Measurements from ENCODE around the gene ATPAF2. TPM values are rescaled to one million over a fixed set of nuclear protein-coding genes. Genes with fewer than 3 reads are reported as not detected.

The ATPAF2 gene
- total RNA-seq, 1 experiment from 2014 or later, result 84.5 TPM

- in situ Hi-C loops (cut with HindIII; ENCODE audit: low sequenced_read_pairs), result no loop called here
- DNase-seq (ENCODE audit: low spot score), result peak; percentile 100
These were observed 66.6 kb downstream of the ATPAF2 start, which contains the start of the genes DRC3 and TOM1L2 for GRCh38 chr17:17972126-17972951. DRC3 (plus strand) TSS chr17:17972862; CDS start chr17:17977599, 4,737 bp downstream. TOM1L2 (minus strand) TSS chr17:17972400; CDS start chr17:17972313, 87 bp downstream.

DNA sequence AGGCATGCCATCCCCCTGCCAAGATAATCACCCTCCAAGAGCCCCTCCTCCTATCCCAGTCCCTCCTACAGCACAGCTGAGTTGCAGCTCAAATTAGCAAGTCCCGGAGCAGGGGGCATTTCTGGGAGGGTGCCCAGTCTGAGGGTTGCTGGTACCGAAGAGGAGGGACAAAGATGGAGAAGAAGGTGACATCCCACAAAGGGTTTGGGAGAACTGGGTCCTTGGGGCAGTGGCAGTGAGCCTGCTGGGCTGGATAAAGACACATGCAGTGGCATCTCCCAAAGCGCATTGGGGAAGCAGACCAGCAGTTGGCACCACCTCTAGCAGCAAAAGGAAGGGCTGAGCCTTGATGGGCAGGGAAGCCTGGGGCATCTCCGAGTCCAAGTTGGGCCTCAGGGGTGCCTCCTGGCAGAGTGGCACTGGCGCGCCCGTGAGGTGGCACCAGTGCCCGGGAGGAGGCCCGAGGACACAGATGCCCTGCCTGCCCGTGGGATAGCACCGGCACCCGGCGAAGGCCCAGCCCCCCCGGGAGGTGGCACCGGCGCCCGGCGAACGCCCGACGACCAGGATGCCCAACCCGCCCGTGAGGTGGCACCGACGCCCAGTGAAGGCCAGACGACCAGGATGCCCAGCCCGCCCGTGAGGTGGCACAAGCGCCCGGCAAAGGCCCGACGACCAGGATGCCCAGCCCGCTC lies 67.4 kb downstream of the ATPAF2 start:
- no peak for DNase-seq (ENCODE audit: low spot score)
- in situ Hi-C loops (cut with HindIII; ENCODE audit: low sequenced_read_pairs), result no loop called here

GRCh38 chr17:17970699-17971430 lies 68.1 kb downstream of the ATPAF2 start:
- DNase-seq (ENCODE audit: low spot score), result no peak
- in situ Hi-C loops (cut with HindIII; ENCODE audit: low sequenced_read_pairs), result no loop called here

Other genes starting within 250 kb of the ATPAF2 start
- gene SREBF1, start 202.2 kb downstream of the ATPAF2 start, total RNA-seq (2014; rRNA removed; shearing (Covaris generic)), result 116 and 155 TPM in 2 replicates
- gene TOM1L2, start 66.8 kb downstream of the ATPAF2 start, total RNA-seq (2014; rRNA removed; shearing (Covaris generic)), result 57.1 and 77.1 TPM in 2 replicates
- gene DRC3, start 66.3 kb downstream of the ATPAF2 start, total RNA-seq (2014; rRNA removed; shearing (Covaris generic)), result 0.31 and 1.0 TPM in 2 replicates
- gene GID4, start 240 bp upstream of the ATPAF2 start, total RNA-seq (2014; rRNA removed; shearing (Covaris generic)), result 6.7 and 10.8 TPM in 2 replicates
- gene DRG2, start 48.8 kb upstream of the ATPAF2 start, total RNA-seq (2014; rRNA removed; shearing (Covaris generic)), result 33.2 and 41.0 TPM in 2 replicates
- not detected in 2 replicates for gene MYO15A, start 69.6 kb upstream of the ATPAF2 start, total RNA-seq (2014; rRNA removed; shearing (Covaris generic))
- gene ALKBH5, start 144.7 kb upstream of the ATPAF2 start, total RNA-seq (2014; rRNA removed; shearing (Covaris generic)), result 85.0 and 116 TPM in 2 replicates
- 67.1 and 74.6 TPM in 2 replicates for gene LLGL1, start 186.5 kb upstream of the ATPAF2 start, total RNA-seq (2014; rRNA removed; shearing (Covaris generic))
- gene FLII, start 219.6 kb upstream of the ATPAF2 start, total RNA-seq (2014; rRNA removed; shearing (Covaris generic)), result 321 and 446 TPM in 2 replicates
- 20.5 and 22.0 TPM in 2 replicates for gene MIEF2, start 221.5 kb upstream of the ATPAF2 start, total RNA-seq (2014; rRNA removed; shearing (Covaris generic))

Measured in G401 (cell line).